SIG-M5 treated with dmso at 0.1 percent for 504 hours (cell line): ENCODE measurements around the gene CHRM4.
"Not testable (repeated sequence)": the region's sequence is repeated elsewhere in the genome, so short reads cannot be mapped to it uniquely, and the experiment has no call there.

Source experiments
- DNase-seq: peaks from one replicate; lab custom pipeline; 2025; ENCODE audit not compliant: unreplicated experiment; lab: John Stamatoyannopoulos, UW

The CHRM4 gene

DNA sequence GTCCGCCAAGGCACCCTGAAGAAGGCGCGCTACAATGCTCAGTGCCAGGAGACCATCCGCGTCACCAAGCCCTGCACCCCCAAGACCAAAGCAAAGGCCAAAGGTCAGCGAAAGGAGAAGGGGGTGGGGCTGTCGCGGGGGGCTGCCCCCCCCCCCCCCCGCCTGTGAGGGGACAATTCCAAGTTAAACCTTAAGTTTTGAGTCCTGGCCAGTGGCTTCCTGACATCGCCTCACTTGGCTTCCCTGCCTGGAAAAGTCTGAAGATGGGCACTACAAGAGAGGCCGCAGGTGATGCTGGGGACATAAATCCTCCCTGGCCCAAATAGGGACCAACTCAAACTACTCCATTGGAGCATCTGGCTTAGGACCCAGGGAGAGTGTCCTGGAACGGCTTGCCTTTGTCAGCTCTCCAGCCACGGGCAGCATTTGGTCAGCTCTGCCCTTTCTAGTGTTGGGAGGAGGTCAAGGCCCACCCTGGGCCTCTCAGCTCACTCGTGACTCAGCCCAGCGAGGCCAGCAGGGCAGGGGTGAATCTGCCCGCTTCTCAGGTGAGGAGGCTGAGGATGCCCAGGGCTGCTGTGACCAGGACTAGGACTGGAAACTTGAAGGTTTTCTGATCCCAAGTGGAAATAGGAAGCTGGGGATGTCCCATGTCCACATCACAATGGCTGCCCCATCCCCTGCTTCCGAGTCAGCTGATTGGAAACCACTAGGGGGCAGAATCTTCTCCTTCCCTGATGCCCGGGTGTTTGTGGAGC, 8.8 kb downstream of the CHRM4 start:
- DNase-seq = peak; percentile 19

DNA sequence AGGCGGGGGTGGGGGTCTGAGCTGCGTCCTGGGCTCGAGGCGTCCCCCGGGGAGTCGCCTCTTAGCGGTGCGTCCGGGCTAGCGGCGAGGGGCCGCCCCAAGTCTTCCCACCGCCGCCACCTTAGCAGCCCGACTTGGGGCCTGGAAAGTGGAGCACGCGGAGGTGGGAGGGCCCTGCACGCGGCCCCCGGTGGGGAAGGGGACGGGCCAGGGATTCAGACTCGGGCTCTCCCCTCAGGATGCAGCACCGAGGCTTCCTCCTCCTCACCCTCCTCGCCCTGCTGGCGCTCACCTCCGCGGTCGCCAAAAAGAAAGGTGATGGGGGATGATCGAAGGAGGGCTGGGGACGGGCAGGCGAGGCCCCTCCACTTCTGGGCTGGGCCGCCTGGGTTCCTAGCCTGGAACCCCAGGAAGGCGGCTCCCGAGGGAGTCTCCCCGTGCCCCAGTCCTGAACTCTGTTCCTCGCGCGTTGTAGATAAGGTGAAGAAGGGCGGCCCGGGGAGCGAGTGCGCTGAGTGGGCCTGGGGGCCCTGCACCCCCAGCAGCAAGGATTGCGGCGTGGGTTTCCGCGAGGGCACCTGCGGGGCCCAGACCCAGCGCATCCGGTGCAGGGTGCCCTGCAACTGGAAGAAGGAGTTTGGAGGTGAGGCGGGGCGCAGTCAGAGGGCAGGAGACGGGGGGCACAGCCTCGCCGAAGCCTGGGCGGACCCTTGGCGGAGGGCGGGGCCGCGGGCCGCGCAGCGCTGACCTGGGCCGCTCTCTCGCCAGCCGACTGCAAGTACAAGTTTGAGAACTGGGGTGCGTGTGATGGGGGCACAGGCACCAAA, 9.5 kb downstream of the CHRM4 start:
- DNase-seq = no peak

DNA sequence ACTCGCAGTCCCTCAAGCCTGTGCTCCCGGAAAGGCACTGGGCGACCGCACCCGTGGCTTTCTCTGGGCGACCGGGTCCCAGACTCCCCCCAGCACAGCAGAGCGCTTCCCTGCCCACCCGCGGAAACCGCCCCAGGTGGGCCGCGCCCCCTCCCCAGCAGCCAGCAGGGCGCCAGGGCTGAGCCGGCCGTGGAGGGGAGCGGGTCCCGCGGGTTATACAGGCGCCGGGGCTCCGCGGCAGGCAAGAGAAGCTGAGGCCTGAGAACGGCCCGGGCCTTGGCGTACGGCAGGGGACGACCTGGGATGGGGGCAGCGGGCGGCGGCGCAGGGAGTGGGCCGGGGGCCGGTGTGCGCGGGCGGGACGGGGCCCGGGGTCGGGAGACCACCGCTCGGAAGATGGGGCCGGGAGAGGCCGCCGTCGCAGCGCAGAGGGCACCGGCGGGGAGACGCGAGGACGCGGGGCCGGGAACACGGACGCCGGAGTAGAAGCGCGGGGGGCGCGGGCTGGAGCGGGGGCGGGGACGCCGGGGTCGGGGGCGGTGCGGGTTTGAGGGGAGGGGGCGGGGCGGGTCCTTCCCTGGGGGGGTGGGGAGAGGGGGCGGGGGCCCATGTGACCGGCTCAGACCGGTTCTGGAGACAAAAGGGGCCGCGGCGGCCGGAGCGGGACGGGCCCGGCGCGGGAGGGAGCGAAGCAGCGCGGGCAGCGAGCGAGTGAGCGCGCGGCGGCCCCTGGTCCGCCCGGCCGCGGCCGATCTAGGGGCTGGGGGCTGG, 10.3 kb downstream of the CHRM4 start, which contains the start of gene MDK:
MDK (plus strand) TSS at position 622 of the 771 bp plus-strand sequence. CDS start 389 bp downstream, outside the sequence.
- no peak for DNase-seq

DNA sequence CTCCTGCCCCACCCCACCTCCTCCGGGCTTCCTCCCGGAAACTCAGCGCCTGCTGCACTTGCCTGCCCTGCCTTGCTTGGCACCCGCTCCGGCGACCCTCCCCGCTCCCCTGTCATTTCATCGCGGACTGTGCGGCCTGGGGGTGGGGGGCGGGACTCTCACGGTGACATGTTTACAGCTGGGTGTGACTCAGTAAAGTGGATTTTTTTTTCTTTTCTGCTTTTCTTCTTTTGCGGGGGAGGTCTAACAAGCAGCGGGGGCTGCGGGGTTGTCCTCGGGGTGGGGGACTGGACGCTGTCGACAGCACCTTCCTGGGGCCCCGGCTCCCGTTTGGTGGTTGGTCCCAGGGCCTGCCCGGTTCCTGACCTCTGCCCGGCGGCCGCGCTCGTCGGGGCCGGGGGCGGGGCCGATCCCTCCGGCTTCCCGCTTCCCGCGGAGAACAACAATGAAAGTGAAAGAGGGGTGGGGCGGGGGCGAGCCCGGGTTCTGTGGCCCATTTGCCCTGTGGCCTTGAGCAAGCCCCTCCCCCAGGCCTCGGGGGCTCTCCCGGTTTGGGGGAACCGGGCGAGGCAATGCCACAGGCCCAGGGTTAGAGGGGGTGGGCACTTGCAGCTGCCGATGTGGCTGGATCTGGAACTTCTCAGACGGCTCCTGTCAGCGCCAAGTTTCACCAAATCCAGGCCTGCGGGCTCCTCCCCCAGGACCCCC, 11.1 kb downstream of the CHRM4 start:
- peak; percentile 43 for DNase-seq

DNA sequence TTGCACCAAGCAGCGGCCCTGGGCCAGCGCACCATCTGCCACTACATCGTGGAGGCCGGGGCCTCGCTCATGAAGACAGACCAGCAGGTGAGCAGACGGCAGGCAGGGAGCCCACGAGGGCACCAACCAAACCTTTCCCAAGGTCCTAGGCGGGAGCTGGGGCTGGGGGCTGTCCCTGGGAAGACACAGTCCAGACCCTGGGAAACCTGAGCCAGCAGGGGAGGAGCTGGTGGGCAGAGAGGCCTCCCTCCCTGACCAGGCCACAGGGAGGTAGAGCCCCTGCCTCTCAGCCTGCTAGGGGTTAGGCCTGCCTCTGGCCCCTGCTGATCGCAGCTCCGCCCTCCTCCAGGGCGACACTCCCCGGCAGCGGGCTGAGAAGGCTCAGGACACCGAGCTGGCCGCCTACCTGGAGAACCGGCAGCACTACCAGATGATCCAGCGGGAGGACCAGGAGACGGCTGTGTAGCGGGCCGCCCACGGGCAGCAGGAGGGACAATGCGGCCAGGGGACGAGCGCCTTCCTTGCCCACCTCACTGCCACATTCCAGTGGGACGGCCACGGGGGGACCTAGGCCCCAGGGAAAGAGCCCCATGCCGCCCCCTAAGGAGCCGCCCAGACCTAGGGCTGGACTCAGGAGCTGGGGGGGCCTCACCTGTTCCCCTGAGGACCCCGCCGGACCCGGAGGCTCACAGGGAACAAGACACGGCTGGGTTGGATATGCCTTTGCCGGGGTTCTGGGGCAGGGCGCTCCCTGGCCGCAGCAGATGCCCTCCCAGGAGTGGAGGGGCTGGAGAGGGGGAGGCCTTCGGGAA, 11.9 kb downstream of the CHRM4 start:
- not testable (repeated sequence) for DNase-seq

DNA sequence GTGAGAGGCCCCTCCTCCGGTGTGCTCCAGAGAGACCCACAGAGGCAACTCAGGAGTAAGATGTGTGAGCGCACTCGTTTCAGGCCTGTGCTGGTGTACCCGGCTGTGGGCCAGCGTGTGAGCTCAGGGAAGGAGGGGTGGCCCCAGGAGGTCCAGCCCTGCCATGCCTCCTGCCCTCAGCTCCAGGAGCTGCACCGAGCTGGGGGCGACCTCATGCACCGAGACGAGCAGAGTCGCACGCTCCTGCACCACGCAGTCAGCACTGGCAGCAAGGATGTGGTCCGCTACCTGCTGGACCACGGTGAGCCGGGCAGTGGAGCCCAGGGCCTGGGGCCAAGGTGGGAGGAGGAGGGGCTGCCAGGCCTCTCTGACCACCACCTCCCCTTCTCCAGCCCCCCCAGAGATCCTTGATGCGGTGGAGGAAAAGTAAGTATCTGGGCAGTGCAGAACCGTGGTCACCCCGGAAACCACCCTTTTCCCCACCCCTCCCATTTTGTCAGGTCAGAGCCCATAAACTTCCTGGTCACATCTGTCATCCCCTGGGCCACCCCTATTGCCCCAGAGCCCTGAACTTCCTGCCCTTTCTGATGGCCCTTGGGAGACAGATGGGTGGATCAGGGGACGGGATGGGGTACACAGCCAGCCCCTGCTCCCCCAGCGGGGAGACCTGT, 12.6 kb downstream of the CHRM4 start:
- no peak for DNase-seq

DNA sequence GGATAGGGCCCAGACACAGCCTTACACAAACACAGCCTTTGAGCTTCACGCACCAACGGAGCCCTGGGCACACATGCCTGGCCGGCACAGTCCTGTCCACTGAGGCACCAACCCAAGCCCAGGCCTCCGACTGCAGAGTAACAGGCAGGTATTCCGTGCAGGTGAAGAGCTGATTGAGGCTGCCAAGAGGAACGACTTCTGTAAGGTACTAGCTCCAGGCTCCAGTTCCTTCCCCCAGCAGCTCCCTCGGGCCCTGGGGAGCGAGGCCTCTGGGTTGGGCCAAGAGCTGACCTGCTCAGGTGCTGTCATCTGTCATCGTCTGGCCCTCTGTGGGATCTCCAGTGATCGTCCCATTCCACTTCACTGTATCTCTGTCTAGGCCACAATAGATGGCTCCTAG, 13.3 kb downstream of the CHRM4 start:
- DNase-seq = no peak

DNA sequence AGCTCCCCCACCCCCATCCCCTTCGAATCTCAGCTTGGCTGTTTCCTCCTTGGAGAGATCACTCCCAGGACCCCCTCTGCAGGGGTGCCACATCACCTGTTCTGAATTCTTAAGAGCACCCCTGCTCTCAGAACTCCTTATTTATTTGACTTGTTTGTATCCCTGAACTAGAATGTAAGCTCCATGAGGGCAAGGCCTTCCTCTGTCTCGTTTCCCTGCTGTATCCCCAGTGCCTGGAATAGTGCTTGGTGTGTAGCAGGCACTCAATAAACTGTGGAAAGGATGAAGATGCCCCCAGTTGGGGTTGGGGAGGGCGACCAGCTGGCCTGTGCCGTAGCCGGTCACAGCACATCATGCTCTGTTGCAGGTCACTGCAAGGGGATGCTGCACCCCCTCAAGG, 13.7 kb downstream of the CHRM4 start:
- no peak for DNase-seq

DNA sequence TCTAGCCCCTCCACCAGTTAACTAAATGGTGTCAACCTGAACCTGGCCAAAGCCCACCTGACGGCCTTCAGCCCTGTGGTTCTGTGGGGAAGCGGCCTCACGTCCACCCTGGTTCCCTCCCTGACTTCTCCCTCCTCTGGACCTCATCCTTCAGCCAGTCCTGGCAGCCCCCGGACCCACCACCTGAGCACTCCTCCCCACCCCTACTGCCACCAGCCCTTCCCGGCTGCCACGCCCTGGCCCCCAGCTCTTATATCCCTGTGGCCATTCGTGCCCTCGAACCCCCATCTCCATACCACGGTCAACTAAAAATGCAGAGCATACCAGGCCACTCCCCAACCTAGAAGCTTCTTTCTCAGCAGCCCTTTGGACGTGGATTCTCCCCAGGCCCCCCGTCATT, 14.3 kb downstream of the CHRM4 start:
- DNase-seq = no peak

DNA sequence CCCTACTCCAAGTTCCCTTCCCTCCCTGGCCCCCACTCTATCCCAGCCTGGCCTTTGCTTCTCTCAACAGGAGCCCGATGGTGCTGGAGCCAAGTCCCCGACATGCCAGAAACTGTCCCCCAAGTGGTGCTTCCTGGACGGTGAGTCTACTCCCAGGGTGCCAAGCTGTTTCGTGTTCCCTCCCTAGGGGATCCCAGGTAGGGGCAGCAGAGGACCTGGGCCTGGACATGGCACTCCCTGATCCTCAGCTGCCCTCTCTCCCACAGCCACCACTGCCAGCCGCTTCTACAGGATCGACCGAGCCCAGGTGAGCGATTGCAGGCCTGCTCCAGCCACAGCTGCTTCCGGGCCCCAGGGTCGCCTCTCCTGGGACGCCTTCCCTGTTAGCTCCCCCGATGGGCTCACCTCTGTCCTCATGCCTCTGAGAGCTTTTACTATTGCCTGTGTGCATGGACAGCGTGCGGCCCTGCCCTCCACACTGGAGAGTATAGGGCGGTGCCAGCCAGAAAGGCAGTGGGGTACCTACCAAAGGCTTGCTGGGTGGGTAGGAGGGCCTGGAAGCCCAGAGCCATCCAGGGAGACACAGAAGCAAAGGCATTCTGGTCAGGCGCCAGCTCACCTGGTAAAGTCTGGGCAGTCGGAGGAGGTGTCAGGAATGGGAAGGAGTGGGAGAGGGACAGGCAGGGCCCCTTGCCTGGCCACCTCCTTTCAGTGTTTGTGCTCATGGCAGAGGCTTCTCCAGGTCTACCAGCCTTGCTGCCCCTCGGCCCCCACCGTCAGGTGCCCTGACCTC, 15.1 kb downstream of the CHRM4 start:
- DNase-seq = no peak

DNA sequence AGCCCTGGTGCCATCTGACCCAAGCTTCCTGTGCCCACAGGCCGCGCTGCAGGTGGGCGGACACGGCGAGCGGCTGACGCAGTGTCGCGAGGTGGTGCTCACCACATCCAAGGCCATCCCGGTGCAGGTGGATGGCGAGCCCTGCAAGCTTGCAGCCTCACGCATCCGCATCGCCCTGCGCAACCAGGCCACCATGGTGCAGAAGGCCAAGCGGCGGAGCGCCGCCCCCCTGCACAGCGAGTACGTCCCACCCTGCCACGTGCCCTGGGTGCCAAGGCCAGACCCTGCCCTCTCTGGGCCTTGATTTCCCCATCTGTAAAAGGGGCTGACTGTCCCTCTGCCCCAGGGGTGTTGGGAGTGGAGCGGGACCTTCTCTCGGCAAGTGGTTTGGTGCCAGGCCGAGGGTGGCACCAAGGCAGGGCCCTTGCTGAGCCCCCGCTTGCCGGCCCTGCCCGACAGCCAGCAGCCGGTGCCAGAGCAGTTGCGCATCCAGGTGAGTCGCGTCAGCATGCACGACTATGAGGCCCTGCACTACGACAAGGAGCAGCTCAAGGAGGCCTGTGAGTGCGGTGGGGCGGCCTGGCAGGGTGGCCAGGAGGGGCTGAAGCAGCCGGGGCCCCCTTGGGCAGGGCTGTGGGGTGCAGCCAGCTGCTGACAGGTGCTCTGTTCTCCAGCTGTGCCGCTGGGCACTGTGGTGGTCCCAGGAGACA, 16.0 kb downstream of the CHRM4 start:
- DNase-seq = no peak

DNA sequence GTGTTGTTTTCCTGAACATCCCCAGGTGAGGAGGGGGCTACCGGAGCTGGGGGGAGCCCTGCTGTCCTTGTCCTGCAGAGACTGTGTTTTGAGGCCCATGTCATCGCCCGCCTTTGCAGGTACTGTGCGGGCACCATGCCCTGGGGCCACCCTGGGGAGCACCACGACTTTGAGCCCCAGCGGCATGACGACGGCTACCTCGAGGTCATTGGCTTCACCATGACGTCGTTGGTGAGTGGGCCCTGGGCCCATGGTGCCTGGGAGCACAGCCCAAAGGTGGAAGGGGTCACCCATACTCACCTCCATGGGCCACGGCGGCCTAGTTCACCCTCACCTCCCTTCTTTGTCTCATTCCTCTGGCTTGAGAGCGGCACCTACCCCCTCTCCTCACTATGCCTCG, 16.8 kb downstream of the CHRM4 start:
- no peak for DNase-seq

DNA sequence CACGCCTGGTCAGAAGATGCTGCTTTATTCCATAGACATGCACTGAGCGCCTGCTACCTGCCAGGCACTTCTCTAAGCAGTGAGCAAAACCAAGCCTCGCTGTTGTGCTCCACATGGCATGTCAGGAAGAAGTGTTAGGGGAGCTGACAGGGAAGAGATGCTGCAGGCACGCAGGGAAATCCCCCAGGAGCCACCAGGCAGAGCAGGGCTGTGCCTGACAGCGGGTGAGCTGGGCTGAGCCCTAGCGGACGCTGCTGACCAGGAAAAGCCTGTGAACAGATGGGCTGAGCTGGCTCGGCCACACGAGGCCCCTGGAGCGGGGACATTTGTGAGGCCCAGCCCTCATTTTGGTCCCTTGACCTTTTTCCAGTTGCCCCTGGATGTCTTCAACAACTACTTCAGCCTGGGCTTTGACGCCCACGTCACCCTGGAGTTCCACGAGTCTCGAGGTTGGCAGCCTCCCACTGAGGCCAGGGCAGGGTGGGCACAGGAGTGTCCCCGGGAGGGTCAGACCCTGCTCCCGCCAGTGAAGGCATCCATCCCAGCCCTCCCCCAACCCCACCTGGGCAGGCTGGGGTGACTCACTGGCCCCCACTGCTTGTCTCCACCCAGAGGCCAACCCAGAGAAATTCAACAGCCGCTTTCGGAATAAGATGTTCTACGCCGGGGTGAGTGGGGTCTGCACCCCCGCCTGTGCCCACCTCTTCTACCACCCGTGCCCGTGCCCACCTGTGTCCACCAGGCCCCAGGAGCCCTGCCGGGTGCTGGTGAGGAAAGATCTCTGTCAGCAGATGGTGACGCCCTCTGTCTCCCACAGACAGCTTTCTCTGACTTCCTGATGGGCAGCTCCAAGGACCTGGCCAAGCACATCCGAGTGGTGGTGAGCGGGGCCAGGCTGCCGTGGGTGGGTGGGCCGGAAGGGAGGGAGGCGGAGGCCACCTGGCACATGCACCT, 17.5 kb downstream of the CHRM4 start:
- DNase-seq = no peak

DNA sequence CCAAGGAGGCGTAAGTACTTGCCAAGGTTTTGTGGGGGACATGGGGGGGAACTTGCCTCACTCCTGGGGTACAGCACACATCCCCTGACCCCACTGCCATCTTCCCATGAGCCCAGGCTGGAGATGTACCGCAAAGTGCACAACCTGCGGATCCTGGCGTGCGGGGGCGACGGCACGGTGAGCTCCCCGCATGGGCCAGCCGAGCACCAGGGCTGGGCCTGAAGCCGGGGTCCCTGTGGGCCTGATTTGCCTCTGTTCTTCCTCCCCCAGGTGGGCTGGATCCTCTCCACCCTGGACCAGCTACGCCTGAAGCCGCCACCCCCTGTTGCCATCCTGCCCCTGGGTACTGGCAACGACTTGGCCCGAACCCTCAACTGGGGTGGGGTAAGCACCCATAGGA, 19.1 kb downstream of the CHRM4 start:
- DNase-seq = not testable (repeated sequence)

DNA sequence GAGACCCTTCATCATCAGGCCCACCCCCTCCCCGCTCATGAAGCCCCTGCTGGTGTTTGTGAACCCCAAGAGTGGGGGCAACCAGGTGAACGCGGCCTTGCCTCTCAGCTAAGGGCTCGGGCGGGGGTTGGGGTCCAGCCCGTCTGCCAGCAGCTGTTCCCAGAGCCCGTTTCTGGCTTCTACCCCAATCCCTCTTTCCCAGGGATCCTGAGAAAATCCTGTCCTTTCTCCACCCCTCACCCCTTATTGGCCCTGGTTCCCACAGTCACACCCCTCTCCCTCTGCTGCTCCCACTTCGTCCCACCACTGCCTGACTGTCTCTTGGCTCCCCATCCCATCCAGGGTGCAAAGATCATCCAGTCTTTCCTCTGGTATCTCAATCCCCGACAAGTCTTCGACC, 19.5 kb downstream of the CHRM4 start:
- DNase-seq = no peak

DNA sequence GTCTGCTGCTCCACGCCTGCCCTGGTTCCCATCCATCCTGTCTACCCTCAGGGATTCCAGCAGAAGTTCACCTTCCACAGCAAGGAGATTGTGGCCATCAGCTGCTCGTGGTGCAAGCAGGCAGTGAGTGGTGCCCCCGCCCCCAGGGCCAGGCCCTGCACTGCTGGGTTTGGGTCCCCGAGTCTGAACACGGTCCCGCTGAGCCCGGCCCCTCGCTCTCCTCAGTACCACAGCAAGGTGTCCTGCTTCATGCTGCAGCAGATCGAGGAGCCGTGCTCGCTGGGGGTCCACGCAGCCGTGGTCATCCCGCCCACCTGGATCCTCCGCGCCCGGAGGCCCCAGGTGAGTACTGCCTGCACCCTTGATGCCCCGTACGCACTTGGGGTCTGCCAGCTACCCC, 20.3 kb downstream of the CHRM4 start:
- not testable (repeated sequence) for DNase-seq

DNA sequence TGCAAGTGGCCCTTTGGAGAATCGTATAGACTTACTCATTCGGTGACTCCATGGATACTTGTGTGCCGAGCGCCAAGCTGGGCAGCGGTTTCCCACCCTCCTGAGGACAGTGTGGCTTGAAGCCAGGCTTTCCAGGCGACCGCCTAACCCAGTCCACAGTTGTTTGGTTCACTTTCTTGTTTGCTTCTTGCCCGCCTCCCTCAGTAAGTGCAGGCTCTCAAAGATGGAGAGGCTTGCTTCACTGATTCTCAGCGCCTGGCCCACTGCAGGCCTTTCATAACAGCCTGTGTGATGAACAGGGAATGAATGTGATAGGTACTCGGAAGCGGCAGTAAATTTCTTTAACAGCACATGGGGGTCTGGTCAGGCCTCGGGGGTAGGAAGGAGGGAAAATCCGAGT, 21.3 kb downstream of the CHRM4 start:
- DNase-seq = no peak
